NOMO-1 (cell line): ENCODE data around the gene TSR3.
A peak's percentile ranks its signal among the peaks of the same experiment; 100 is the strongest.

ENCODE experiments used
- DNase-seq, 2 experiments: peaks; one replicate each; lab custom pipeline; 2025; ENCODE audit not compliant: unreplicated experiment in 2 of 2; lab: John Stamatoyannopoulos, UW

TSR3 gene

DNA sequence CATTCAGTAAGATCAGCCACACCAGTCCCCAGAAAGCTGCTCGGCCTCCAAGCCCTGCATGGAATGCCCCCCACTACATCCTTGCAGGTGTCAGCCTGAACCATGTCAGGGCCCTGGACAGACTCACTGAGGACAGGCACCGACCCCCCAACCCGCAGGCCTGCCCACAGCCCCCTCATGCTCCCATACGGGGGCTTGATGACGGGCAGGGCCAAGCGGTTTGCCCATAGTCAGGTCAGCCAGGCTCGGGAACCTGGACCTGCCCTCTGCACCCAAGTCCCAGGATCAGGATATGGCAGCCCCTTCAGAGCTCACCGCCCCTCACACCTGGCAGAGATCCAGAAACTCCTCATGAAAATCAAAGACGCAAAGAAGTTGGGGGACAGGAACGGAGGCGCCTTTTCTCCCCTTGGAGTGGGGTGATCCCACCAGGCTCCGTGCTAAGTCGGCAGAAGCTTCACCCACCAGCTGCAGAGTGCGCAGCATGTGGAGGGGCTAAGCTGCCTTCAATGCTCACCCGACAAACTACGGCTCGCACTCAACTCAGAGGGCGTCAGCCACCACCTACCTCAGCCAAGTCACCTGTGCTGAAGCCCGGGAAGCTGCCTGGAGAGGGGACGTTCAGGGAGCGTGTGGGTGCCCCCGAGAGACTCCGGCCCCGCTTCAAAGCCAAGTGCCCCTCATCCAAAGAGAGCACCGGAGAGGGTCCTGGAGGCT, 26.6 kb upstream of the TSR3 start:
- DNase-seq, result no peak

DNA sequence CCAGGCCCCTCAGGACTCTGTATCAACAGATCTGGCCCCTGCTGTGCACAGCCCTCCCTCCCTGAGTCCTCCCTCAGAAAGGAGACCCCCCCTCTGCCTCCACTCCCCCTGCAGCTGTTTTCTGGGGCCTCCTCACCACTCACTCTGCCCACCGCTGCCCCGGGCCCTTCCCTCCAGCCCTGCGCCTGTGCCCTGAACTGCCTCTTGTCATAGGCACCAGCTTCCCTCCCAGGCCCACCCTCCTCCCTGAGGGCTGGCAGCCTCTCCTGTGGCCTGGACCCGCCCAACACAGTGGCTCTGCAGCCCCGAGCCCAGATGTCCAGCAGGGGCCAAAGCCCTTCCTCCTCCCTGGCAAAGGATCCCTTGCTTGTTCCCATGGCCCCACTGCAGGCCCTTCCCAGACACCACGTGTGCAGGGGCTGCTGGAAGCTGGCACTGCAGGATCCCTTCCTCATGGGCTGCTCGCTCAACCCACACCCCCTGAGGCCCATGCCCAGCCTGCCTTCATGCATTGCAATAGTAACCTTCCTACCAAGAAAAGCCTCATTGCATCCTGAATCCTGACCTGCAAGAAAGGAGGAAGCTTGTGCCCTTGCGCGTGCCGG, 25.8 kb upstream of the TSR3 start:
- DNase-seq, result no peak

DNA sequence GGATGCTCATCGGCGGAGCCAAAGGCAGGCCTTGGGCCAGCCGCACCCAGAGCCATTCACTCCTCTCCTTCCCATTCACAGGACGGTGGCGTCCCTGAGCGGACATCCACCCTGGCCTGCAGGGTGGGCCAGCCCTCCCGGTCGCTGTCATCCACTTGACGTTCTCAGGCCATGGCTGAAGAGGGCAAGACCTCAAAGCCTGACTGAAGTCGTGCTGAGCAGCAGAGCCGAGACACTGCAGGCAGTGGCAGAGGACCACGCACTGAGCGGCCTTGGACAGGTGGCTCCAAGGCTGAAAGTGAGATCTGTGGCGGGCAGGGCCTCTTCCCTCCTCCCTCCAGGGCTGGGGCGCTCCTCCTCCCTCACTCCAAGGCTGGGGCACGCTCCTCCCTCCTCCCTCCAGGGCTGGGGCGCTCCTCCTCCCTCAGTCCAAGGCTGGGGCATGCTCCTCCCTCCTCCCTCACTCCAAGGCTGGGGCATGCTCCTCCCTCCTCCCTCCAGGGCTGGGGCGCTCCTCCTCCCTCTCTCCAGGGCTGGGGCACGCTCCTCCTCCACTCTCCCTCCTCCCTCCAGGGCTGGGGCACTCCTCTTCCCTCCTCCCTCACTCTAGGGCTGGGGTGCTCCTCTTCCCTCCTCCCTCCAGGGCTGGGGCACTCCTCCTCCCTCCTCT, 24.2 kb upstream of the TSR3 start:
- no peak for DNase-seq

DNA sequence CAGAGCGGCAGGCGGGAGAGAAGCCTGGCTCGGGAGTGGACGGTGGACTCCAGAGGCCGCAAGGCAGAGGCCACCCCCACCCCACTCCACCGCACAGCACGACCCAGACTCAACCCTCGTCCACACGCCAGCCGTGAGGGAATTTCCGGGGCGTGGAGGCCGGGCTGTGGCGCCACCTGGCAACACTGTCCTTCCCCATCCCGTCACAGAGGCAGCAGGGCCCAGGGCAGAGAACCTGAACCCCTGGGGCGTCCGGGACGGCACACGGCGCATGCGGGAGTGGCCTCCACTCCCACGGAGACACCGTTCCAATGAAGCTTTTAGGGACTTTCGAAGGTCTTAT, 23.6 kb upstream of the TSR3 start:
- no peak for DNase-seq

DNA sequence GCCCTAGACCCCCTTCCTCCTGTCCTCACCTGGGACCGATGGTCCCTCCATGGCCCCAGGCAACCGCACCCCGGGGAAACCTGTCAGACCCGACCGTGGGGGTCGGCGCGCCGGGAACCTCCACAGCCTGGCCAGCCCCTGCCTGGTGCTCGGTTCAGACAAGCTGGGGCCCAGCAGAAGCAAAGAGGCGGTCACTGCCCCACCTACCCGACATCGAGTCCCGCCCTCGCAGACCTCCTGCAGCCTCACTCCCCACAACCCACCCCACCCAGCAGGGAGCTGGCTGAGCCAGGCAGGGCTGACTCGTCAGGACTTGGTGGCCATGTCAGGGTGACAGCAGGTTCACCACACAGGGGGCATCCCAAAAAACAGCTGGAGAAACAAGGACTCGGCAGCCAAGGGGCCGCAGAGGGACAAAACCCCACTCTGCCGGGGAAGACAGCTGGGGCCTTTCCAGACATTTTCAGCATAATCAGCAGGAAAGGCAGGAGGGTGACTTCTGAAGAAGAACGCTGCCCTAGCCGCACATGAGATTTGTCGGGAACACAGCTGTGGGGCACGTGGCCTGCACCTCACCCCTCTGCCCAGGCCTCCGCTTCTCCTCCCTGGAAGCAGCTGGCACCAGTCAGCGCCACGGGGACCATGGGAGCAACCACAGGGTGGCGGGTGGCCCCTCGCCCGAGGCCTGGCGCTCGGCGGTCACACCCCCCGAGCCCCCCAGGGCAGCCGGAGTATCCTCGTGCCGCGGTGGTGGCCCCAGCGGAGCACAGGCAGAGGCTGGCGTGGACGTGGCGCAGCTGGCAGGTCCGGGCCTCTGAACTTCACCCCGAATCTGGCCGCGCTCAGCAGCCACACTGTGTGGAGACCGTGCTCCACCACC, 23.0 kb upstream of the TSR3 start:
- DNase-seq, result no peak

DNA sequence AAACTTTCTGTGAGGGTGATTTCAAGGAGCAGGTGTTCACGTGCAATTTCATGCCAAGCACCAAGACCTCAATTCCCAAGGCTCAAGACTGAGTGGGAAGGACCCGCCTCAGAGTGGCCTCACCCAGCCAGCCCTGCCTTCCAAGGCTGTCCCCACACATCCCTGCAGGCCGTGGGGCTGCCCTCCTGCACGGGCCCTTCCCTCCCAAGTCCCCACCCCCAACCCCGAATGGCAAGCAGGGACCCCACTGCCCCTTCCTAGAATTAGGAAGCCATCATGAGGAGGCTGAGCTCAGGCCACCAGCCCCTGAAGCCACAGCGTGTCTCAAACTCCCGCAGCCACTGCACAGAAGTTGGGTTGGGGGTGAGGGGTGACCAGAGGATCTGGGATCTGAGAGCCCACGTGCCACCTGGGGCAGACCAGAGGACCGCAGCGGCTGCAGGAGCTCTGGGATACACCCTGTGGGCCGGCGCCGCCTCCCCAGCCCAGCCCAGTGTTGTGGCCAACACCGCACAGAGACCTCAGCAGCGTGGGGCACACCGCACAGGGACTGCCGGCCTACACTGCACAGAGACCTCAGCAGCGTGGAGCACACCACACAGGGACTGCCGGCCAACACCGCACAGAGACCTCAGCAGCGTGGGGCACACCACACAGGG, 20.7 kb upstream of the TSR3 start:
- DNase-seq, result no peak

DNA sequence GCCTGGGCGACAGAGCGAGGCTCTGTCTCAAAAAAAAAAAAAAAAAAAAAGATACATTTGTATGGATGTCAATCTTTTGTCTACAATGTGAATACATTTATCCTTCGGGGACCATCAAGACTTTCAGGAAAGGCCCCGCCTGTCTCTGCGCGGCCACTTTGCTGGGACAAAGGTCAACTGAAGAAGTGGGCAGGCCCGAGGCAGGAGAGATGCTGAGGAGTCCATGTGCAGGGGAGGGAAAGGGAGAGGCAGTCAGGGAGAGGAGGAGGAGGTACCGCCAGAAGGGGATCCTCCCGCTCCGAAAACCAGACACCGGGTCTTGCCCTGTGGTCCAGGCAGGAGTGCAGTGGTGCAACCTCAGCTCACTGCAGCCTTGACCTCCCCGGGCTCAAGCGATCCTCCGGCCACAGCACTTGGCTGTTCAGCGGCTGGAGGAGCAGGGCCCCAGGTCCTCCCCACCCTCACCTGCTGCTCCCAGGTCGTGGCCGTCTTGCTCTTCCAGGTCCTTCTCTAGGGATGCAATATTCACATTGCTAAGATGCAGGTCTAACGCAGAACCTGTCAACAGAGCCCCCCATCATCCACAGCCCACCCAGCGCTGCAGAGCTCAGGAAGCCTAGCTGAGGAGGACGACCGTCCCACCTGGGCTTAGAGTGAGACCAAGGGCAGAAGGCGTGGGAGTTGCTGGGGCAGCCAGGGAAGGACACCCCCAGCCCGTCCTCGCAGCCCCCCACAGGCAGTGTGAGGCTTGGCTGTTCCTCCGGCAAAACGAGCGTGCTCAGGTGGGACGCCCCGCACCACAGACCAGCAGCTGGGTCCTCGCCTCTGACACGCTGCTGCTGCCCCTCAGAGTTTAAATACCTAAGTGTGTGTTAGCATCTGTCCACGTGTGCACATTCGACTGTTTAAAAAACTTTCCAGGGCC, 19.6 kb upstream of the TSR3 start:
- DNase-seq, result no peak

DNA sequence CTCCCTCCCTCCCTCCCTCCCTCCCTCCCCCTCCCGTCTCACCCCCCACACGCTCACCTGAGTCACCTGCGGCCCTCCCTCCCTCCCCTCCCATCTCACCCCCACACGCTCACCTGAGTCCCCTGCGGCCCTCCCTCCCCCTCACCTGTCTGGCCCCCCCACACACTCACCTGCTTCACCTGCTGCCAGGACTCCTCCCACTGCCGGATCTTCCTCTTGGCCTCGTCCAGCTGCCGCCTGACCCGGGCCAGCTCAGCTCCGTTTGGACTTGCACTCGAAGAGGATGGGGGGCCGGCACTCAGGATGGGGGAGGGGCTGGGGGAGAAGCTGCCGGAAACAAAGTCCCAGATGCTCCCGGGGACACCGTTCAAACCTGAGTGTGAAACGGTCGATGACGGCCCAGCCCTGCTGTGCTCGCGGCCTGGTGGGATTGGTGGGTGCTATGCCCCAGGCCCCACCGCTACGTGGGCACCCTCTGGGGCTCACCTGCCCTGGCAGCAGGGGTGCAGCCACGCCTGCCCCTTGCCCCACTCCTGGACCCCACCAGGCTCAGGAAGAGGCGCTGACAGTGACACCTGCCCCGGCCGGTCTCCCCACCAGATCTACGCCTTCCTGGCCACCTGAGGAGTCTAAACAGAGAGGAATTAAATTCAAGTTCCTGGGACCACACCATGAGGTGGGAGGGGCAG, 16.0 kb upstream of the TSR3 start:
- DNase-seq, result no peak

DNA sequence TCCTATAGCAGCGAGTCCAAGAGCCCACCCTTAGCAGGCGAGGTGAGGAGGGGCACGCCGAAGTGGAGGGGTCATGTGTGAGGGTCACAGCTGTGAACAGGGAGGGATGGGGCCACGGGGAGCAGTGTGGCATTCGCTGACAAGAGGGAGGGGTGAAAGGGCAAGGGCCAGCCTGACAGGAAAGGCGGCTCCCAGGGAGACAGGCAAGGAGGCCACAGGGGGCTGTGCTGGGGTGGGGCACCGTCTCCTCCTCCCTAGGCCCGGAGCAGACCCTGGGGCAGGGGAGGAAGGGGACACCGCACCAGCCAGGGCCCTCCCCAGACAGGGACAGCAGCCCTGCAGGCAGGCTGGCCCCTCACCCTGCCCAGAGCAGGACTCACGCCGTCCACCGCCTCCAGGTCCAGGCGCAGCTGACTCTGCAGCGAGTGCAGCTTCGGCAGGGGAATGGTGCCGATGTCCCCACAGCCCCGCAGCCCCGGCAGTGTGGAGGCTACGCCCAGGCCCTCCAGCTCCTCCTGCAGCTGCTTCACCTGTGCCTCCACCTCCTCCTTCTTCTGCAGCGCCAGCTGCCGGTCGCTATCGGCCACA, 15.1 kb upstream of the TSR3 start:
- DNase-seq, result no peak

DNA sequence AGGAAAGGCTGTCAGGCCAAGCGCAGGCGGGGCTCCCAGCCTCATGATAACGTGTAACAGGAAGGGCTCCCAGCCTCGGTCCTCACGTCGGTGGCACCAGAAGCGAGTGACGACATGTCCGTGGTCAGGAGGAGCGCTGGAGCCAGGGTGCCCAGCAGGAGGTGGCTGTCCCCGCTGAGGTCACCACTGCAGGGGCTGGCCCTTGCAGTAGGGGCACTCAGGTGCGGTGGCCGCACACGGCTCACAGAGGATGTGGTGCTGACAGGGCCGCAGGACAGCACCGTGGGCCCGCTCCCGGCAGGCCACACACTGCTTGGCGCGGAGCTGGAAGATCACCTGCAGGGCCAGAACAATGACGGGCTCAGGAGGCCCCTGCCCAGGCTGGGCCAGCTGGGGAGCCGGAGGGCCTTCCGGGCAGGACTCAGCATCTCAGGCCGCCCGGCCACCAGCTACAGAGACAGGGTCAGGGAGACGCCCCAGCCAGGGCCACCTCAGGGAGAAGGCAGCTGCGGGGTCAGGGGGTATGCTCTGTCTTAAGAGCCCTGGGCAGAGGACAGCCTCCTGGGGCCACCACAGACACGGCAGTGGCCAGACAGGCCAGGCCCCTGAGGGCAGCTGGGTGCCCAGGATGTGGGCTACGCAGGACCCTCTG, 14.5 kb upstream of the TSR3 start:
- no peak for DNase-seq

DNA sequence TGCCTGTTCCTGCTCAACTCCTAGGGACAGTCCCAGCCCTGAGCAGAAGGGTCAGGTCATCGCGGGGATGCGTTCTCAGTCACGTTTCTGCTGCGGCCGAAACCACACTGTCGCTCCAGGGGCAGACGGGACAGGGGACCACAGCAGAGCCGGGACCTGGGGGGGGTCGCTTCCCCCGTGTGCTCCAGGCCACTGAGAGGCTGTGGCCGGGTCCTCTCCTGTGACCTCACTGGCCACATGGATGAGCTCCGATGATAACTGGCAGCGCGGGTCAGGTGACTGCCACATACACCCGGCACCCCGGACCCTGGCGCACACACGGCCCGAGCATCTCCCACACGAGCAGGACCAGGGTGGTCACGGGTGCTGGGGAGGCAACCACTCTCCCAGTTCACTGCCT, 12.8 kb upstream of the TSR3 start:
- DNase-seq, result no peak

DNA sequence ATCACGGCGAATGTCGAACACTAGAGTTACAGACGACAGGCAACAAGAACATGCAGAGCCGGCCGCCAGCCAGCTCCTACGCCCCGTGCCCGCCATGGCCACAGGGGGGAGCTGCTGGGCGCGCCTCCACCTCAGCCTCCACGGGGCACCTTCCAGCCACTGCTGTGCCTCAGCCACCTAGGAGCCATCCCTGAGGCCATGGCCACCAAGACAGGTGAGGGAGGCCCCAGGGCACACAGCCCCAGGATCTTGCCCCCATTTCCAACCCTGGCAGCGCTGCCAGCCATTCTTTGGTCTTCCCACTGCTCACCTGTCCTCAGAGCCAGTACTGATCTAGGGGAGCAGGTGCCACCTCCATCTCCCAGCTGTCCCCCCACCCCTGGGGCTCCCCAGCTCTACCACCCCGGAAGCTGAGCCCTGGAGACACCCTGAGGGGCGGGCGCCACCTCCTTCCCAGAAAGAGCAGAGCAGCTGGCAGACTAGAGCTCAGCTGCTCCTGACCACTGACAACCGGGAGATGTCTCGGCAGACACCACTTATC, 11.9 kb upstream of the TSR3 start:
- peak; percentile 32 to 46 for DNase-seq

DNA sequence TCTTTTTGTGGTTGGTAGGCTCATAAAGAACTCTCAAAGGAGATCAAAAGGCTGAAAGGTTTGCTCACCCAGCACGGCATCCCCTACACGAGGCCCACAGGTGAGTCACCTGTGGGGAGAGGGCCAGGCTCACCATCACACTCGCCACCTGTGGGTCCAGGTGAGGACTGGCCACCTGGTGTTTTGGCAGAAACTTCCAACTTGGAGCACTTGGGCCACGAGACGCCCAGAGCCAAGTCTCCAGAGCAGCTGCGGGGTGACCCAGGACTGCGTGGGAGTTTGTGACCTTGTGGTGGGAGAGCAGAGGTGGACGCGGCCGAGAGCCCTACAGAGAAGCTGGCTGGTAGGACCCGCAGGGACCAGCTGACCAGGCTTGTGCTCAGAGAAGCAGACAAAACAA, 11.1 kb upstream of the TSR3 start:
- no peak for DNase-seq

DNA sequence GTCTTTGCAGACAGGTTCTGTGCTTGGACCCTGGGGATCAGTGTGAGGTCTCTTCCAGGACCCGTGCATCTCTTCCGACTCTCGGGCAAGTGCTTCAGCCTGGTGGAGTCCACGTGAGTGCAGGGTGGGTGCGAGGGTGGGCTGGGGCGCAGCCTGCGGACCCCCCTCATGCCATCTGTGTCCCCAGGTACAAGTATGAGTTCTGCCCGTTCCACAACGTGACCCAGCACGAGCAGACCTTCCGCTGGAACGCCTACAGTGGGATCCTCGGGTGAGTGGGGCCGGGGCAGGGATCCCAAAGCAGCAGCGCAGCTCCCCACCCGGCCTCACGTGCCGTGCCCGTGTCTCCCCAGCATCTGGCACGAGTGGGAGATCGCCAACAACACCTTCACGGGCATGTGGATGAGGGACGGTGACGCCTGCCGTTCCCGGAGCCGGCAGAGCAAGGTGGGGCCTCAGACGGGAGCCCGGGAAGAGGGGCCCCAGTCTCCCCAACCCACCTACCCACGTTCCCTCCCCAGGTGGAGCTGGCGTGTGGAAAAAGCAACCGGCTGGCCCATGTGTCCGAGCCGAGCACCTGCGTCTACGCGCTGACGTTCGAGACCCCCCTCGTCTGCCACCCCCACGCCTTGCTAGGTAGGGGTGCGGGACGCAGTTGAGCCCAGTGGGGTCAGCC, 10.1 kb upstream of the TSR3 start:
- no peak for DNase-seq

DNA sequence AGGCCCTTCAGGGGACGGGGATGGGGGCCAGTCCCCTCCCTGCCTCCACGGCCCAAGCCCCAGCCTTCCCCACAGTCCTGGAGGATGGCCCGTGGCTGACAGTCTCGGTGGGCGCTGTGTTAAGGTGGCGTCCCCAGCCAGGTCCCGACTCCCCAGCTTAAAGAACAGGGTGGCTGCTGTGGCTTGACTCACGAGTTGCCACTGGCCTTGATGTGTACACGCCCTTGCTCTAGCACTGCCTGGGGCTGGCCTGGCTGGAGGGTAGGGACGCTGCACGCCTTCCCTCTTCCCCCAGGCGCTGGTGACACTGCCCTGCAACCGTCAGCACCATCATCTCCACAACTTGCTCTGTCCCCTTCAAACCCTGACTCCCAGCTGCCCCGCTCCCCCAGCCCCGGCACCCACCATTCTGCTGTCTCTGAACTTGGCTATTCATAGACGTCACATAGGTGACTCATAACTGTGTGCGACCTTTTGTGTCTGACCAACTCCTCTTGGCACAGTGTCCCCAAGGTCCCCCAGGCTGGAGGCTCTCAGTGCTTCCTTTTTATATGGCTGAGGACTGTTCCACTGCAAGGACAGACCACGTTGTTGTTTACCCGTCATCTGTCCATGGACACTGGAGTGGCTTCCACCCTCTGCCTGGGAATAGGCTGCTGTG, 6.4 kb upstream of the TSR3 start:
- no peak for DNase-seq

DNA sequence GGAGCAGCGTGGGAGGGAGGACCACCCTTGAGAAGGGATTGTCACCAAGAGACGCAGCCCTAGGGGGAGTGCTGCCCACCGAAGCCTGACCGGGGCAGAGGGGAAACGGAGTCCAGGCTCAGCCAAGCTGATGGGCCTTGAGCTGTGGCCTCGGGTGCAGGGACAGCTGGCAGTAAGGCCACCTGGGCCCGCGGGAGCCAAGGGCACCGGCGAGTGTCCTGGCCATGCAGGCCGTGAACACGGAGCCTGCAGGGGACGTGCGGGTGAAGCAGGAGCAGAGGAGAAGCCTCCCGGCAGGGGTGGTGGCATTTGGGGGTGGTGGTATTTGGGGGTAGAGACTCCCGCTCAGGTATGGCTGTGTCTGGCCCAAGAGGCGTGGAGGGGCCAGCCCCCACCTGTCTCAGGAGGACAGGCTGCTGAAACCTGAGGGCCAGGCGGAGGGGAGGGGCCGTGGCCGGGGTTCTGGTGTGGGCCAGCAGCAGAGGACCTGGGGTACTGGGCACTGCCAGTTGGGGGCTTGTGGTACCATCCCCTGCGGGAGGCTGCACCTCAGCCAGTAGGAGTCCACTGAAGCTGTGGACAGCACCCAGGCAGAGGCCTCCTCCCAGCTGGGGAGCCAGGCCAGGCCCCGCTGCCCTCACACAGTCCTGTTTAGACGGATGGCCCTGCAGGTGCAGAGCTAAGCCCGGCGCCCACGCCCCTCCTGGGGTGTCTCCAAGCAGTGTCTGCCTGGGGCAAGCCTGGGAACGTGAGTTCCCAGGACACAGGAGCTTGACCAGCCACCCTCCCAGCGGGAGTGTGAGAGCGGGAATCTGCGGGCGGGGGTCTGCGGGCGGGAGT, 4.6 kb upstream of the TSR3 start:
- DNase-seq, result no peak
